NCI-H1930 (cell line): ENCODE results near the gene KCNB1.

Experiments
- DNase-seq, 2 experiments: peaks; one replicate each; lab custom pipeline; 2025; lab: John Stamatoyannopoulos, UW

Gene KCNB1

DNA sequence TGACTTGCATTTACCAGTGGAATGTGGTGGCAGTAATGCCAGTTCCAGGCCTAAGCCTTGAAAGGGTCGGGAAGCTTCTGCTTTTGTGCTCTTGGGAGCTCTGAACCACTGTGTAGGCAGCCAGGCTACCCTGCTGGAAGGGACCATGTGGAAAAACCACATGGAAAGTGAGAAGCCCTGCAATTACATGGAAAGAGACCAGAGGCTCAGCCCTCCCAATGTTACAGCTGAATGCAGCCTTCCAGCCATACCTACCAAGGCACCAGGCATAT, 14.9 kb upstream of the KCNB1 start:
- no peak for DNase-seq

DNA sequence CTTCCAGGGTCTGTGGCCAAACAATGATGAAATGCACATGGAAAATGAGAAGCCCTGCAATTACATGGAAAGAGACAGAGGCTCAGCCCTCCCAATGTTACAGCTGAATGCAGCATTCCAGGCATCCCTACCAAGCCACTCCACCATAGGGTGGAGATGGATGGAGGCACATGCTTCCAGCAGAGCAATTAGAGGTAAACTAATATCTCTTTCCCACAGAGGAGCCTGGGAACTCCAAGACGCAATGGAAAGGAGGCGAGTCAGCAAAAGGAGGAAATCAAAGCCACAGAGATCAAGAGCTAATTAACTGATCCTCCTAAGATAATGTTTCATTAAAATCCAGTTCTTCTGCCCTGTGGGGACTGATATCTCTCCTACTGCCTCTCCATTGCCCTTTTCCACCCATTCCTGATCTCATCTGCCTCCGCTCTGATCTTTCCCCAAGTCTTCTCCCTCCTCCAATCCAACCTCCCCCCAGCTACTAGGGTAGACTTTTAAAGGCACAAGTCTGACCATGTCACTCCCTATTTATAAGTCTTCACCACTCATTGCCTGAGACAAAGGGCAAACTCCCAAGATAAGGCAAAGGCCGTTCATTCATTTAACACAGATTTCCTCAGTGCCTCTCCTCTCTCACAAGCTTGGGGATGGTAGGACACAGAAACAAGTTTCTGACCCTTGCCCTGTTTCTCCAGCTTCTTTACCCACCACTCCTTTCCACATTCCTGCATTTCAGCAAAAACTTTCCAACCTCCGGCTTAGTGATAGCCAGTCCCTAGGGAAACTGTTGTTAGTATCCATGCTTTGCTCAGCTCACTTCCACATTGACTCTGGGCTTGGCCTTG, 14.3 kb upstream of the KCNB1 start:
- no peak for DNase-seq

DNA sequence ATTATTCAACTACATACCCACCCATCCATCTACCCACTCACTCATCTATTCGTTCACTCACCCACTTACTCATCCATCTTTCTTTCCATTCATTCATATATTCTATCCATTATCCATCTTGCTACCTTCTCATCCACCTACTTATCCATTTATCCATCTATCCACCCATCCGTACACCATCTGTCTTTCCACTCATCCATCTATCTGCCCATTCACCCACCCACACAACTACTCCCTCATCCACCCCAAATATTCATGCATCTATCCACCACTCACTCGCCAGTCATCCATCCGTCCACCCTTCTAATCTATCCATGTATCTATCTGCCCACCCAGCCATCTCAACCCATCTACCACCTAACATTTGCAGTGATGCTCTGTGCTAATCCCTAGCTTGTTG, 13.6 kb upstream of the KCNB1 start:
- no peak for DNase-seq

DNA sequence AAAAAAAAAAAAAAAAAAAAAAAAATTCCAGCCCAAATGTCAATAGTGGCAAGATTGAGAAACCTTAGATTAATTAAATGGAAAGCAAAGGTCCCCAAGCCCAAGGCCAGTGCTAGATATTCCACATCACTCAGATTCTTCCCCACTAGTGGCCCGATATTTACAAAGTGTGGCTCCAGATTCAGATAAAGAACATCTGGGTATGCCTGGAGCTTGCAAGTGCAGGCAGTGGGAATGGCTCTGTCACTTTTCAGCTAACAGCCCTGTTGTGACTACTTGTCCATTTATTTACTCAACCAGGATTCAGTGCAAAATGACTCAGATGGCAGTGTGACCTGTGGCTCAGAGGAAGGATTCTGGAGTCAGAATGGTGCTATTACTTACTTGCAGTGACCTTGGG, 8.2 kb upstream of the KCNB1 start:
- no peak for DNase-seq

DNA sequence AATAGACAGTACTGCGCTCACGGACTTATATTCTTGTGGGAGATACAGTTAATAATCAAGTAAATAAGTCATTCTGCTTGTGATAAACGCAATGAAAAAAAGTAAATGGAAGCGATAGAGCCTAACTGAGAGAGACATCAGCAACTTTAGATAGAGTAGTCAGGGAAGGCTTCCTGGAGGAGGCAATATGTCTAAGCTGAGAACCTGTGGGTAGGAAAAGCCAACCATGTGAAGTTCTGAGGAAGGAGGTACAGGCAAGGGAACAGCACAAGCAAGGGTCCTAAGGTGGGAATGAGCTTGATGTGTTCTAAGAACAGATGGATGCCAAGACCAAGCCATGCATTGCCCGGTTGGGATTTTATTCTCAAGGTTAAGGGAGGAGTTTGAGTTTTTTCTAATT, 7.2 kb upstream of the KCNB1 start:
- DNase-seq = no peak

DNA sequence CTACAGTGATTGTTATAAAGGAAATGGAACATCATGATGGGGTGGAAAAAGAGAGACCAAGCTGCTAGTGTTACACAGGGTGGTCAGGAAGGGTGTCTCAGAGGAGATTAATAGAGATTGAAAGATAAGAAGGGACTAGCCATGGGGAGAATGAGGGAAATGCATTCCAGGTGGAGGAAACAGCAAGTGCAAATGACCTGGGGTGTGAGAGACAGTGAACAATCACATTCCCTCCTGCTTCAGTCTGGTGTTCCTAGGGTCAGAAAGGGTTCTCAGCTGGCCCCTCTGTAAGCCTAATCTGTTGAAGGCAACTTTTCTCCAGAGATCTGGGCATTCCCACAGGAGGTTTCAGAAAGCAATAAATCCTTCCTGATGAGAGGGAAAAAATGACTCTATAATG, 3.6 kb upstream of the KCNB1 start:
- DNase-seq = no peak

DNA sequence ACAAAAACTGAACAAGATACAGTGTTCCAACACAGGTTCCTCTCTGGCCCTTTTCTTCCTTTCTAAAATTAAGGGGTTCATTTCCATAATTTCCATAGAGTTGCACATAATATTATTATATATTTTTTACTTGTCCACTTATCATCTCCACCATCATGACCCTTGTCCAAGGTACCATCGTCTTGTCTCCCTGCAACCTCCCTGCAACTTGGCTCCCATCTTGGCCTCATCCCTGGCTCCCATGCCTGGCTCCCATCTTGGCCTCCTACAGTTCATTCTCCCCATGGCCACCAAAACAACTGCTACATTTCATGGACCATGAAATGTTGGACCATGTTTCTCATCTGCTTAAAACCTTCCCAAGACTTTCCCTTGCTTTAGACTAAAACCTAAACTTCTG, 3.1 kb upstream of the KCNB1 start:
- DNase-seq = no peak

DNA sequence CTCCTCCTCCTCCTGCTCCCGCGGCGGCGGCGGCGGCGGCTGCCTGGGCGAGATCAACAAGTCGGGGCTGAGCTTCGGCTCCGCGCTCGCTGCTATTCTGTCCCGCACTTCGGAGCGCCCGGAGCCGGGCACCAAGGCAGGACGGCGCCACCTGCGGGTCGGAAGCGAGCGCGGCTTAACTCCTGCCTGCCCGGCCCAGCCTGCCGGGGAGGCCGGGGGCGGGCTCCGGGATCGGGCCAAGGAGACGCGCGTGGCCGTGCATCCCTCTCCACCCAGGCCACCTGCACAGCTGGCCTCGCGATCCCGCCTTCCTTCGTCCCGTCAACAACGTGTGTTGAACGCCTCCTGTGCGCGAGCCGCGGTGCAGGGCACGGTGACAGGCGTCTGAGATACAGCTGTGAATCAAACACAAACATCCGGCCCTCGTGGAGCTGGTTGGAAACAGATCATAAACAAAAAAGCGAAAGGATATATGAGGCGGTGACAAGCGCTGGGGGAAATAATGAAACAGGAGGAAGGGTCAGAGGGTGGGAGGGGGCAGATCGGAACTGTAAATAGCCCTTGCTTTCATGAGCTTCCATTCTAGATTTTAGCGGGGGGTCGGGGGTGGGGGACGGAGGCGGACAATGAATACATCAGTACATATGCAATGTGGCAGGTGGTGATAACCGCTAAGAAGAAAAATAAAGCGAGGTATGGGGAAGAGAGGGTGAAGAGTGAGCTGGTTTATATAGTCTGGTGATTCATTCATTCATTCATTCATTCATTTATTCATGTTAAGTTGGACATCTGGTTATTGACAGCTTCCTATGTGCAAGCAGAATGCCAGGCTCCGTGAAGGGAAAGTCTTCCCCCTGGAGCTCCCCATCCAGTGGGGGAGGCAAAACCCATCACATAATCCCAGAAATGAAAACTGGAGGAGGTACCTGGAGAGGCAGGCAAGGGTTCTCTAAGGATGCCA, 2.0 kb upstream of the KCNB1 start:
- peak; percentile 65 to 76 for DNase-seq

DNA sequence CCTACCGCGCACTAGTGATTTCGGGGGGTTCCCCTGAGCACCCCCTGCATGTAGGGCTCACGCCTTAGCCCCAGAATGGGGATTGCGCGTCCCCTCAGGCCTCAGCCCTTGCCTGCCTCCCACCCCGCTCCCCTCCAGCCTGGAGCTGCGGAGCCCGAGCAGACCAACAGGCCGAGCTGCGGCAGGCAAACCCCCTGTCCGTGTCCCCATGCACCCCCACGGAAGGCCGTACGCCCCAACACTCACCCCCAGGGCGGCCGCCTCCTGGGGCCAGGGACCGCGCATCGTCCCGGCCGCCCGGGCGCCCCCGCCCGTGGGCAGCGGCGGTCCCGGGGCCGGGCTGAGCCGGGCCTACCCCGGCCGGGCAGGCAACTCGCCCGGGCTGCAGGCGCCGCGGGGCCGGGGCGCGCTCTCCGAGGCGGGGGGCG, 1.2 kb upstream of the KCNB1 start:
- no peak for DNase-seq

DNA sequence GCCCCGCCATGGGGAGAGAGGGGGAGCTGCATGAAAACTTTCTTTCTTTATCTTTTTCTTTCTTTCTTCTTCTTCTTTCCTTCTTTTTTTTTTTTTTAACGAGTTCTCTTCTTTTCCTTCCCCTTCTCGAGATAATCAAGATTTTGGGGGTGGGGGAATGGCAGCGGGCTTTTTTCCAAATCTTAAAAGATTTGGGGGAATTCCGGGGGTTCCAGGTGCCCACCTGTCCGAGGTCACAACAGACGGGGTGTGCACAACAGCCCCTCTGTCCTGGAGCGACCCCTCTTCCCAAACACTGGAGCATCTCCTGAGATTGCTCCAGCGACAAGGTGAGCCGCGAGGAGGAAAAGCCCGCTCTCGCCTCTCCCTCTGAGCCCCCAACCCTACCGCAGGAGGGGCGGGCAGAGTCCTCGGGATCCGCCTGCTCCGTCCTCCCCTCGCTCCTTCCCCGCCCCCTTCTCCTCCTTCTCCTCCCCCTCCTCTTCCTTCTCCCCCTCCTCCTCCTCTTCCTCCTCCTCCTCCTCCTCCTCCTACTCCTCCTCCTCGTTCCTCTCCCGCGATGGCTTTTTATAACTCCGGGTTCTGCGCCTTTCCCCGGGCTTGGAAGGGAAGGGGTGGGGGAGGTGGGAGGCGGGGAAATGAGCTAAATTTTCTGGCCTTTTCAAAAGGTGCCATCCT, 689 bp upstream of the KCNB1 start:
- no peak for DNase-seq

DNA sequence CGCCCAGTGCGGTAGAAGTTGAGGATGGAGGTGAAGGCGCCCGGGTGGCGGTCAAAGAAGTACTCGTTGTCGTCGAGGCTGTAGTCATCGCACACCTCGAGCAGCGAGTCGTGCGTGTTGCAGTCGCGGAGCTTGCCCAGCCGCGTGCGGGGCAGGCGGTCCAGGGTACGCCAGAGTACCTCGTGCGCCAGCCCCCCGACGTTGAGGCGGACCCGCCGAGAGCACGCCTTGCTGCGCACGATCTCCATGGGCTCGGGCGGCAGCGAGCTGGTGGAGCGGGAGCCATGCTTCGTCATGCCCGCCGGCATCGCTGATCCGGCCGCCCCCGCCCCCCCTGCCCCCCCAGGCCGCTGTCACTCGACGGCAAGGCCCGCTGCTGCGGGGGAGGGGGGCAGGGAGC, 295 bp downstream of the KCNB1 start:
- no peak for DNase-seq

DNA sequence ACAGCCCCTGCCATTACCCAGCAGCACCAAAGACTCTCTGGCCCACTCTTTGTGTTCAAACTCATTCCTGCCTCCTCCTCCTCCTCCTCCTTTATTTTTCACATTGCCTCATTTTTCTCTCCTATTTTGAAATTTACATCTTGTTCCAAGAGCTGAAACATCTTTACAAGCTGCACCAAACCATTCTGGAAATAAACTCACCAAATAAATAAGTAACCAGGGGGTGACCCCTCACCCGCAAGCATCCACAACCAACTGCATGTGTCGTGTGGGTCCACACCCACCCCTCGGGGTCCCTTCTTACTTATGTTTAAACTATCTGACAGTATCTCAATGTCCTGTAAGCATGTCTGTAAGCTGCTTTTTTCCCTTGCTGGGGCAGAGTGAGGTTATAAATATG, 1.4 kb downstream of the KCNB1 start:
- no peak for DNase-seq

DNA sequence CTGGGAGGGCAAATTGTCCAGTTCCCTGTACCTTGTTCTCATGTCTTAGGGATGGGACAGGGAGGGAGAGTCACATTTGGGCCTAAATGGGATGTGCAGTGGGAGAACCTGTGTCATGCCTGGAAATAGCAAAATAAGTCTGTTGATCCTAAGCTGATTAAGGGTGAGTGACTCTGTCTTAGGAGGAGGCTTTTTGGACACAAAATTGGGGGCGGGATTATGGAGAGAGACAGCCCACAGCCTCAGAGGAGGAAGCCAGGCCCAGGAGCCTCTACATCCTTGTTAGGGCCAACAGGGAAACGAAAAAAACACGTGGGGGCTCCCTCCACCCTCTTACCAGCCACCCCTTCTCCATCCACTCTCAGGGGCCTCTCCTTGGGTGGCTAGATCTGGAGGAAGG, 2.2 kb downstream of the KCNB1 start:
- no peak for DNase-seq

DNA sequence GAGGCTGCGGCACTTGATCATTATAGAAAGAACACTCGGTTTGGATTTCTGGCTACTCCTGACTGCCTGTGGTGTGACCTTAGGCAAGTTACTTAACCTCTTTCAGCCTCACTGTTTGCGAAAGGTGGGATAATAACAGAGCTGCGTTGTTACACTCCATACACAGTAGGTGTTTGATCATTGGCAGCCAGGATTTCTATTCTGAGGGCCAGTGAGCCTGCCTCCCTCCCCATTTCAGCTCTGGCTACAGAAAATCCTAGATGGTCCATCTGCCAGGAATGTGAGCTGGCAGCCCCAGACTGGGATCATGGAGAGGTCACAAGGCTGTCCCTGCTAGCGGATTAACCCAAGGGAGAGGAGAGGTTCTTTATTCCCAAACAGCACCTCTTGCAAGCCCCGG, 2.7 kb downstream of the KCNB1 start:
- no peak for DNase-seq

DNA sequence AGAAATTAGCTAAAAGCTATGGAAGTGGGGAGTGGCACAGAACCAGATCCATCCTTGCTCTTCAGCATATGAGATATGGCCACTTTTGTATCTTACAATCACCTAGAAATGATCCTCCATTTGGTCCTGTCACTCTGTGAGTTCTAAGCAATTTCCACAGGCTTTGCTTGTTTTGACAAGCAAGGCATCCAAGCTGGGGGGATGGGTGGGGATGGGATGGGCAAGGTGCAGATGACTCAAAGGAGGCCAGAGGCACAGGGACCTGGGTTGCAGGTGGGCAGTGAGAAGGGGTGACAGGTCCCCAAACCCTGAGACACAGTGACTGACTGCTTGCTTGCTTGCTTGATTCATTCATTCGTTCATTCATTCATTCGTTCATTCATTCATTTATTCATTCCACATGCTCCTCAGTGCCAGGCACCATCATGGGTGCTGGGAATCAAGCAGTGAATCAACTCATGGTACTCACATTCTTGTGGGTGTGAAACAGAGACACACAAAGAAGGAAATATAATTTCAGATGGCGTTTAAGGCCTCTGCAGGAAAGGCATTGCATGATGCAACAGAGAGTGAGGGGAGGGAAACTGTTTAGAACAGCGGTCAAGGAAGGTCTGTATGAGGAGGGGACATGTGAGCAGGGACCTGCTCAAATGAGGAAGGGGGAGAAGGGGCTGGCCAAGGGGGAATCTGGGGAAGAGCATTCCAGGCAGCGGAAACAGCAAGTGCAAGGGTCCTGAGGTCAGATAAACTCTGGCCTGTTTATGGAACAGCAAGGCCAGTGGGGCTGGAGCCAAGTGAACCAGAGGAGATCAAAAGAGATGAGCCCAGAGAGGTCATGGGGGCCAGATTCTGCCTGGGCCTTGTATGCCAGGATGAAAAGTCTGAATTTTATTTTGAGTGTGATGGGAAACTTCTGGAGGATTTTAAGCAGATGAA, 3.4 kb downstream of the KCNB1 start:
- no peak for DNase-seq

DNA sequence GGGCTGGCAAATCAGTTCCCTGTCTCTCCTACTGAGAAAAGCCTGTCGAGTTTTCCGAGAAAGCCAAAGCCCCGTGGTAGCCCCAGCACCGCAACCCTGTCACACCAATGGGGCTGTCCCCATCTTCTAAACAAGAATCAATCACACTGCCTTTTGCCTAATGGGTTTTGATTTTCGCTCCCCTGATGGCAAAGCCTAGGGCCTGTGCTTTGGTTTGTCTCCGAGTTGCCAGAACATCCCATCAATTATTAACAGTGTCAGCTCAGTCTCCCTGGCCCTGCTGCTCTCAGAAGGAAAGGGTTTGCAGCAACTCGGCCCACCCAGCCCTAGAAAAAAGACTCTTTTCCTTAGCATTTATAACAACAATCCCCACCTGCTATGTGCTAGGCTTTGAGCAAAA, 4.2 kb downstream of the KCNB1 start:
- DNase-seq = no peak

DNA sequence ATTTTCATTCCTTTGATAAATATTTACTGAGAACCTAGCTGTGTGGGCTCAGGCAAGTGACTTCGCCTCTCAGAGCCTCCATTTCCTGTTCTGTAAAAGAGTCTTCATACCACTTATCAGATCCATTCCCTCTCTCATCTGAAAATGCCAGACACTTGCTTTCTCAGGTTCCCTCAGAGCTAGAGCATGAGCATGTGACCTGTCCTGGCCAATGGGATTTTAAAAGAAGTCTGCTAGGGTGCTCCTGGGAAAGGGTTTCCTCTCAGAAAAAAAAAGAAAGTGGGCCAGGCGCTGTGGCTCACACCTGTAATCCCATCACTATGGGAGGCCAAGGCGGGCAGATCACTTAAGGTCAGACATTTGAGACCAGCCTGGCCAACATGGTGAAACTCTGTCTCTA, 5.3 kb downstream of the KCNB1 start:
- no peak for DNase-seq

DNA sequence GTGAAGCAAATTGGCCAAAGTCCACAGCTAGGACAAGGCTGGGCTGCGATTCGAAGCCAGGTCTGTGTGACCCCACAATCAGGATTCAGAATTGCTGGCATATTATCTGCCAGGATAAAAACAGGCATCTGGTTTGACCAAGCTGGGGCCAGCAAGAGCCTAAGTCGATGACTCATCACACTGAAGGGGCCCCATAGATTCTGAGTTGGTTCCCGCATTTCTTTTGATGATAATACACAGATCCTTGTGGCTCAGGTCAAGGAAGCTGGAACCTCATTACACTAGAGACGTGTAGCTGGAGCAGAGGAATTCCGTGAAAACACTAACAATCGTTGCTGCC, 6.5 kb downstream of the KCNB1 start:
- DNase-seq = no peak

DNA sequence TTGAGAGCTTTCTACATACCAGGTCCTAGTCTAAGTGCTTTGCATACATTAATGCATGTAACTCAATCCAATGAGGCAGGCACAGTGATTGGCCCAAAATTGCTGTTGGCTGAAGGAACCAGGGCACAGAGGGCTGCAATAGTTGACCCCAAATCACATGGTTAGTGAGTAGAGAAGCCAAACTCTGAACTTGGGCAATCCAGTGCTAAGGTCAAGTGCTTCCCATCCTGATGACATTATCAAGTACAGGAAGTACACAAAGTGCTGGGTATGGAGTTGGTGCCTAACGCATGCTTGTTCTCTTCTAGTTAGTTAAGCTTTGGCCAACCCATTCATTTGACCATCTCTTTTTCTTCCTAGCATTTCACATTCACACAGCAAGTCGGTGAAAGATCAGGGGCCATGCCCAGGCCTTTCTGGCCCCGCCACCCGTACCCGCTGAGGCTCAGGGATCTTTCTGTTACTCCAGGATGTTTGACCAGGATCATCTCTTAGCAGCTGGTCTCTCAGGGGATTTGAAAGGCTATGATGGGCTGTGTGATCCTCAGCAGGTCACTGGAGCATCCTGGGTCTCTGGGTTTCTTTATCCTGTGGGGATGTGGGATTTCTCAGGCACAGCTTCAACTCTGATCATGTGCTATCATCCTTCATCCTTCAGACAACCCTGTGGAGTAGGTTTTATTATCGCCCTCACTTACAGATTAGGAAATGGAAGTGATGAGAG, 7.0 kb downstream of the KCNB1 start:
- DNase-seq = no peak

DNA sequence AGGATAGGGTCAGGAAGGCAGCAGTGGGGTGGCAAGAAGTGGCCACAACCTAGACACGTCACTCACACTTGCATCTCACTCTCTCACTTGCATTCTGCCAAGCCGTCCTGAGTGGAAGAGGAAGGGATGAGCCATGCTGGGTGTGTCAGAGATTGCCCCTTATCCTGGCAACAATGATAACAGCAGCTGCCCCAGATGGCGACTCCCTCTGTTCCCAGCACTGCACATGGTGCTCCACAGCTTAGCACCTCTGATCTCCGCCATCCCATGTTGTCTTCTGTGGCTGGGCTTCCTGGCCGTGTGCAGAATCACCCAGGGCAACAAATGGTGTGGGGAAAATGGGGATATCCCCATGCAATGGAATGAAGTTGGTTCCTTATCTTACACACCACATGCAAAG, 11.1 kb downstream of the KCNB1 start:
- no peak for DNase-seq

DNA sequence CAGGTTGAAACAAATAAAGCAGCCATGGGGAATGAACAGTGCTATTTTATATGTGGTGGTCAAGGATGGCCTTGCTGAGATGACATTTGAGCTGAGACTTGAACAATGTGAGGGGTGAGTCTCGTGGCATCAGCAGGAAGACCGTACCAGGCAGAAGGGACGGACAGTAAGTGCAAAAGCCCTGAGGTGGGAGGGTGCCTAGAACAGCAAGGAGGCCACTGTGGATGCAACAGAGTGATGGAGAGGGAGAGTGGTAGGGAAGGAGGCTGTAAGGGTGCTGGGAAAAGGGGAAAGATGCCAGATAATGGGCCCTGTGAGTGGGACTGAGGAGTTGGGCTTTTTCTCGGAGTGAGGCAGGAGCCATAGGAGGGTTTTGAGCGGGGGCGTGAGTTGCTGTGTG, 11.5 kb downstream of the KCNB1 start:
- no peak for DNase-seq
